ENCODE data around the gene RAD52.
"Not testable (repeated sequence)": the region's sequence is repeated elsewhere in the genome, so short reads cannot be mapped to it uniquely, and the experiment has no call there.

Gene RAD52

GRCh38 chr12:967641-968040 is 18.1 kb upstream of the RAD52 start:
- no peak for DNase-seq (ENCODE audit: low read depth in 2 of 2)

- no peak for DNase-seq (ENCODE audit: low read depth in 2 of 2)
Observed at GRCh38 chr12:966724-967123, 17.2 kb upstream of the RAD52 start.

- DNase-seq (ENCODE audit: low read depth in 2 of 2), result no peak
Observed at GRCh38 chr12:958588-959123, 9.2 kb upstream of the RAD52 start.

- no peak for DNase-seq (ENCODE audit: low read depth in 2 of 2)
Observed at GRCh38 chr12:955939-956338, 6.4 kb upstream of the RAD52 start.

GRCh38 chr12:954741-955140 is 5.2 kb upstream of the RAD52 start:
- no peak for DNase-seq (ENCODE audit: low read depth in 2 of 2)

- no peak for DNase-seq (ENCODE audit: low read depth in 2 of 2)
Observed at GRCh38 chr12:953776-954175, 4.3 kb upstream of the RAD52 start.

- no peak for DNase-seq (ENCODE audit: low read depth in 2 of 2)
Observed at GRCh38 chr12:951176-951575, 1.7 kb upstream of the RAD52 start.

GRCh38 chr12:948238-948637 is 1.3 kb downstream of the RAD52 start:
- no peak for DNase-seq (ENCODE audit: low read depth in 2 of 2)

- no peak for DNase-seq (ENCODE audit: low read depth in 2 of 2)
Observed at GRCh38 chr12:946631-947030, 2.9 kb downstream of the RAD52 start.

GRCh38 chr12:946212-946611 is 3.3 kb downstream of the RAD52 start:
- DNase-seq (ENCODE audit: low read depth in 2 of 2), result no peak

GRCh38 chr12:944211-944610 is 5.3 kb downstream of the RAD52 start:
- no peak for DNase-seq (ENCODE audit: low read depth in 2 of 2)

- DNase-seq (ENCODE audit: low read depth in 2 of 2), result no peak
Observed at GRCh38 chr12:943051-943450, 6.4 kb downstream of the RAD52 start.

- no peak for DNase-seq (ENCODE audit: low read depth in 2 of 2)
Observed at GRCh38 chr12:938810-939209, 10.7 kb downstream of the RAD52 start.

GRCh38 chr12:936377-937345 is 12.8 kb downstream of the RAD52 start:
- DNase-seq (ENCODE audit: low read depth in 2 of 2), result no peak

- DNase-seq (ENCODE audit: low read depth in 2 of 2), result not testable (repeated sequence)
Observed at GRCh38 chr12:935891-936290, 13.6 kb downstream of the RAD52 start.

GRCh38 chr12:931591-931990 is 17.9 kb downstream of the RAD52 start:
- DNase-seq (ENCODE audit: low read depth in 2 of 2), result no peak

GRCh38 chr12:931060-931459 is 18.4 kb downstream of the RAD52 start:
- no peak for DNase-seq (ENCODE audit: low read depth in 2 of 2)

GRCh38 chr12:926641-927040 is 22.9 kb downstream of the RAD52 start:
- DNase-seq (ENCODE audit: low read depth in 2 of 2), result no peak

GRCh38 chr12:922285-922684 is 27.2 kb downstream of the RAD52 start:
- no peak for DNase-seq (ENCODE audit: low read depth in 2 of 2)

GRCh38 chr12:920676-921075 is 28.8 kb downstream of the RAD52 start:
- DNase-seq (ENCODE audit: low read depth in 2 of 2), result no peak

- DNase-seq (ENCODE audit: low read depth in 2 of 2), result no peak
Observed at GRCh38 chr12:916712-917445, 32.6 kb downstream of the RAD52 start.

- no peak for DNase-seq (ENCODE audit: low read depth in 2 of 2)
Observed at GRCh38 chr12:916240-916639, 33.3 kb downstream of the RAD52 start.

GRCh38 chr12:915090-915489 is 34.4 kb downstream of the RAD52 start:
- DNase-seq (ENCODE audit: low read depth in 2 of 2), result no peak
